ENCODE measurements around the gene PICALM. TPM values are rescaled to one million over a fixed set of nuclear protein-coding genes. Genes with fewer than 3 reads are reported as not detected.

PICALM gene
- total and polyA plus RNA-seq, 9 of the 15 experiments (the other 6 are each of a cell fraction or from before 2014, with no cell fraction given): 41.3 to 990 (median 309) TPM

- no peak overlapping the region for H3K4me3 ChIP-seq
- no peaks in the 10 kb centered on the region for H3K9me1 ChIP-seq (ENCODE audit: control insufficient read depth, insufficient read depth, low read length)
- intact Hi-C loops (cut with micrococcal nuclease) (no loop called here), in situ Hi-C loops (cut with MboI) (no loop called here)
- H3K4me2 ChIP-seq (ENCODE audit: insufficient read depth, low read length): no peak overlapping the region; the same call in 1 of the 2 replicates
- peaks cover 13% of the 10 kb centered on the region; the same call in 2 of the 3 replicates for H3K36me3 ChIP-seq (ENCODE audit: control insufficient read depth, insufficient read depth, low read length)
- H3K4me1 ChIP-seq (replicated peaks in 1 of 2; ENCODE audit: control insufficient read depth in 2 of 2, insufficient read depth in 2 of 2, low read length in 2 of 2): peaks cover 3 to 43% of the 10 kb centered on the region in 2 experiments
- no peaks in the 10 kb centered on the region for H3K9me3 ChIP-seq (replicated peaks; ENCODE audit: control insufficient read depth, insufficient read depth, low read depth, low read length)
- ChIA-PET POLR2A (interaction anchor here (0.6 to 2.2 kb wide), 10 partner anchors 10 to 808 kb away, joined by 3 to 5 read pairs (median 3); partner anchors contain the start of gene PICALM), CTCF (ENCODE audit: low intra/inter-chr PET ratio) (no interaction called here)
- FAIRE-seq (no peak), ATAC-seq (peak; percentile 45), DNase-seq (ENCODE audit: extremely low read depth in 1 of 4, low spot score in 3 of 4) (no peak)
- H2AFZ ChIP-seq (ENCODE audit: low read depth, low read length): peak overlapping the region; percentile 20; the same call in 1 of the 2 replicates
- 36% methylated on average over 5 of the region's 5 CpGs for WGBS (ENCODE audit: insufficient coverage, low coverage, missing lambda C conversion rate)
- H3K27ac ChIP-seq (ENCODE audit: extremely low read depth, low read depth, low read length): no peak overlapping the region; the same call in 2 of the 3 replicates
- H3K27me3 ChIP-seq (ENCODE audit: control insufficient read depth in 2 of 2, insufficient read depth in 2 of 2, low read length in 2 of 2): no peaks in the 10 kb centered on the region
- no TSS peak for BruUV-seq (replicated peaks)
- no peaks in the 10 kb centered on the region for H4K20me1 ChIP-seq (replicated peaks; ENCODE audit: control insufficient read depth, insufficient read depth, low read length)
- no peak overlapping the region for H3K9ac ChIP-seq (ENCODE audit: insufficient read depth in 1 of 2, low read depth in 2 of 2, low read length in 2 of 2)
- peaks cover 26% of the 10 kb centered on the region for H3K79me2 ChIP-seq (ENCODE audit: control insufficient read depth, insufficient read depth, low read length)
- TF ChIP-seq, protein P1, sequence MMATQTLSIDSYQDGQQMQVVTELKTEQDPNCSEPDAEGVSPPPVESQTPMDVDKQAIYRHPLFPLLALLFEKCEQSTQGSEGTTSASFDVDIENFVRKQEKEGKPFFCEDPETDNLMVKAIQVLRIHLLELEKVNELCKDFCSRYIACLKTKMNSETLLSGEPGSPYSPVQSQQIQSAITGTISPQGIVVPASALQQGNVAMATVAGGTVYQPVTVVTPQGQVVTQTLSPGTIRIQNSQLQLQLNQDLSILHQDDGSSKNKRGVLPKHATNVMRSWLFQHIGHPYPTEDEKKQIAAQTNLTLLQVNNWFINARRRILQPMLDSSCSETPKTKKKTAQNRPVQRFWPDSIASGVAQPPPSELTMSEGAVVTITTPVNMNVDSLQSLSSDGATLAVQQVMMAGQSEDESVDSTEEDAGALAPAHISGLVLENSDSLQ (IDR thresholded peaks at IDR 0.05): 0 out of 2 replicates have a peak, but pooled peaks have one; percentile 22
- TF ChIP-seq HMBOX1 (IDR thresholded peaks at IDR 0.05): peak; percentile 44
- no peak for TF ChIP-seq CBX3 (IDR thresholded peaks at IDR 0.05; ENCODE audit: borderline replicate concordance in 1 of 2, low read length in 2 of 2)
- no peak for TF ChIP-seq ZNF197 (CRISPR knock-in tag; IDR thresholded peaks at IDR 0.05; ENCODE audit: low read depth)
- 0 out of 2 replicates have a peak, but pooled peaks have one; percentile 8 for TF ChIP-seq ARID1B (IDR thresholded peaks at IDR 0.05)
- TF ChIP-seq TBL1XR1 (IDR thresholded peaks at IDR 0.05; ENCODE audit: low read length in 2 of 2): no peak
- 0 out of 2 replicates have a peak, but pooled peaks have one; percentile 8 for TF ChIP-seq TCF3 (CRISPR knock-in tag; IDR thresholded peaks at IDR 0.05)
- 0 out of 2 replicates have a peak, but pooled peaks have one; percentile 9 for TF ChIP-seq NFE2 (IDR thresholded peaks at IDR 0.05; ENCODE audit: low read depth)
- TF ChIP-seq ATF7 (IDR thresholded peaks at IDR 0.05): peak; percentile 44; the same call in 1 of the 2 replicates
- TF ChIP-seq ZNF512 (tag; IDR thresholded peaks at IDR 0.05): no peak
- TF ChIP-seq ZNF224 (CRISPR knock-in tag; IDR thresholded peaks at IDR 0.05): no peak
- peak; percentile 19; the same call in 1 of the 2 replicates for TF ChIP-seq JUND (IDR thresholded peaks at IDR 0.05; ENCODE audit: borderline replicate concordance, low read depth, low read length)
- no peak for TF ChIP-seq JUND (tag; IDR thresholded peaks at IDR 0.05; ENCODE audit: borderline replicate concordance, low read depth, low read length)
- TF ChIP-seq, protein P2, sequence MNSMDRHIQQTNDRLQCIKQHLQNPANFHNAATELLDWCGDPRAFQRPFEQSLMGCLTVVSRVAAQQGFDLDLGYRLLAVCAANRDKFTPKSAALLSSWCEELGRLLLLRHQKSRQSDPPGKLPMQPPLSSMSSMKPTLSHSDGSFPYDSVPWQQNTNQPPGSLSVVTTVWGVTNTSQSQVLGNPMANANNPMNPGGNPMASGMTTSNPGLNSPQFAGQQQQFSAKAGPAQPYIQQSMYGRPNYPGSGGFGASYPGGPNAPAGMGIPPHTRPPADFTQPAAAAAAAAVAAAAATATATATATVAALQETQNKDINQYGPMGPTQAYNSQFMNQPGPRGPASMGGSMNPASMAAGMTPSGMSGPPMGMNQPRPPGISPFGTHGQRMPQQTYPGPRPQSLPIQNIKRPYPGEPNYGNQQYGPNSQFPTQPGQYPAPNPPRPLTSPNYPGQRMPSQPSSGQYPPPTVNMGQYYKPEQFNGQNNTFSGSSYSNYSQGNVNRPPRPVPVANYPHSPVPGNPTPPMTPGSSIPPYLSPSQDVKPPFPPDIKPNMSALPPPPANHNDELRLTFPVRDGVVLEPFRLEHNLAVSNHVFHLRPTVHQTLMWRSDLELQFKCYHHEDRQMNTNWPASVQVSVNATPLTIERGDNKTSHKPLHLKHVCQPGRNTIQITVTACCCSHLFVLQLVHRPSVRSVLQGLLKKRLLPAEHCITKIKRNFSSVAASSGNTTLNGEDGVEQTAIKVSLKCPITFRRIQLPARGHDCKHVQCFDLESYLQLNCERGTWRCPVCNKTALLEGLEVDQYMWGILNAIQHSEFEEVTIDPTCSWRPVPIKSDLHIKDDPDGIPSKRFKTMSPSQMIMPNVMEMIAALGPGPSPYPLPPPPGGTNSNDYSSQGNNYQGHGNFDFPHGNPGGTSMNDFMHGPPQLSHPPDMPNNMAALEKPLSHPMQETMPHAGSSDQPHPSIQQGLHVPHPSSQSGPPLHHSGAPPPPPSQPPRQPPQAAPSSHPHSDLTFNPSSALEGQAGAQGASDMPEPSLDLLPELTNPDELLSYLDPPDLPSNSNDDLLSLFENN (IDR thresholded peaks at IDR 0.05; ENCODE audit: low read depth in 2 of 2, low read length in 2 of 2): no peak
Measured at GRCh38 chr11:86117001-86117711, 48.3 kb upstream of the PICALM start.

Data from K562 (cell line).